ENCODE measurements around the gene ZNF286A.

Gene ZNF286A

DNA sequence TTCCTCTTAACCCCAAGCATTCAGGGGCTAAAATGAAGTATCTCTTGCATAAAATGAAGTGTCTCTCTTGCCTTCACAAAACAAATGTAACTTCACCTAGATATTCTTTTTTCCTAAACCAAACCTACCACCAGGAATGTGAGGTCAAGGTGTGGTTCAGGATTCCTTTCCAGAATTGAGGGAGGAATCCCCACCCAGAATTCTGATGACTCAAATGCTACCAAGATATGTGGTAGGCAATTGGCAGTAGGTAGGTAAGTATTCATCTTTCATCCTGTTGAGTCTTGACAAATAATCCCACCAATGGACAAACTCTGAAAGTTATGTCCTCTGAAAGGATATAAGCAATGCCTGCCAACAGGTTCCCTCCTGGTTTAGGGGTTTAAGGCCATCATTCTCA is 41.7 kb upstream of the ZNF286A start:
- Histone ChIP-seq H3K4me3 (no peak overlapping the region), H3K27ac (no peak overlapping the region)
- TF ChIP-seq, protein P1, sequence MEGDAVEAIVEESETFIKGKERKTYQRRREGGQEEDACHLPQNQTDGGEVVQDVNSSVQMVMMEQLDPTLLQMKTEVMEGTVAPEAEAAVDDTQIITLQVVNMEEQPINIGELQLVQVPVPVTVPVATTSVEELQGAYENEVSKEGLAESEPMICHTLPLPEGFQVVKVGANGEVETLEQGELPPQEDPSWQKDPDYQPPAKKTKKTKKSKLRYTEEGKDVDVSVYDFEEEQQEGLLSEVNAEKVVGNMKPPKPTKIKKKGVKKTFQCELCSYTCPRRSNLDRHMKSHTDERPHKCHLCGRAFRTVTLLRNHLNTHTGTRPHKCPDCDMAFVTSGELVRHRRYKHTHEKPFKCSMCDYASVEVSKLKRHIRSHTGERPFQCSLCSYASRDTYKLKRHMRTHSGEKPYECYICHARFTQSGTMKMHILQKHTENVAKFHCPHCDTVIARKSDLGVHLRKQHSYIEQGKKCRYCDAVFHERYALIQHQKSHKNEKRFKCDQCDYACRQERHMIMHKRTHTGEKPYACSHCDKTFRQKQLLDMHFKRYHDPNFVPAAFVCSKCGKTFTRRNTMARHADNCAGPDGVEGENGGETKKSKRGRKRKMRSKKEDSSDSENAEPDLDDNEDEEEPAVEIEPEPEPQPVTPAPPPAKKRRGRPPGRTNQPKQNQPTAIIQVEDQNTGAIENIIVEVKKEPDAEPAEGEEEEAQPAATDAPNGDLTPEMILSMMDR (IDR thresholded peaks at IDR 0.05): no peak
- no peak for DNase-seq (ENCODE audit: low spot score)

GRCh38 chr17:15658296-15658695 is 41.3 kb upstream of the ZNF286A start:
- Histone ChIP-seq H3K4me3 (no peak overlapping the region), H3K27ac (no peak overlapping the region)
- no peak for DNase-seq (ENCODE audit: low spot score)
- TF ChIP-seq, protein P1 (IDR thresholded peaks at IDR 0.05): no peak

- no peak overlapping the region for H3K4me3 ChIP-seq
- H3K27ac ChIP-seq: no peak overlapping the region
- TF ChIP-seq, protein P1 (IDR thresholded peaks at IDR 0.05): no peak
- no peak for DNase-seq (ENCODE audit: low spot score)
Observed at GRCh38 chr17:15659236-15659635, 40.3 kb upstream of the ZNF286A start.

- Histone ChIP-seq H3K4me3 (no peak overlapping the region), H3K27ac (no peak overlapping the region)
- TF ChIP-seq, protein P1 (IDR thresholded peaks at IDR 0.05): no peak
- no peak for DNase-seq (ENCODE audit: low spot score)
Observed at GRCh38 chr17:15659663-15660062, 39.9 kb upstream of the ZNF286A start.

DNA sequence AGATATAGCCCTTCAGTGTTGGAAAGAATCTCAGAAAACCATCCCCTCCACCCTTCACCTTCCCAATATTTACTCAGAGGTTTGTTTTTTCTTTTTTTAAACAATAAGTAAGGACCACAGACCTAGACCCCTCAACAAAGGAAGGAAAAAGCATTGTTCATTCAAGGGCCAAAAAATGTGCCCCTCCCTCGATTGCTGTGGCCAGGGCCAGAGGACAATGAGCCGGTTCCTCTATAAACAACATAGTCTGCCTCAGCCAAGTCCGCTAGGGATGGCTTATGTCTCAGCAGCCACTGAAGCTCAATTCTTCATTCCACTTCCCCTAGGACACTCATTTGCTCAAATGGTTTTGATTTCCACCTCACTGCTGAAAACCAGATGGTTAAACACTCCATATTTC is 39.5 kb upstream of the ZNF286A start:
- no peak overlapping the region for H3K27ac ChIP-seq
- TF ChIP-seq, protein P1 (IDR thresholded peaks at IDR 0.05): no peak
- H3K4me3 ChIP-seq: no peak overlapping the region
- DNase-seq (ENCODE audit: low spot score): no peak

- Histone ChIP-seq H3K27ac (no peak overlapping the region), H3K4me3 (no peak overlapping the region)
- DNase-seq (ENCODE audit: low spot score): no peak
- TF ChIP-seq, protein P1 (IDR thresholded peaks at IDR 0.05): no peak
Observed at GRCh38 chr17:15662681-15663080, 36.9 kb upstream of the ZNF286A start.

GRCh38 chr17:15663176-15663575 is 36.4 kb upstream of the ZNF286A start:
- Histone ChIP-seq H3K27ac (no peak overlapping the region), H3K4me3 (no peak overlapping the region)
- DNase-seq (ENCODE audit: low spot score): no peak
- TF ChIP-seq, protein P1 (IDR thresholded peaks at IDR 0.05): no peak
